Hematopoietic multipotent progenitor cell treated with erythropoietin and hydrocortisone succinate and interleukin-3 and kit ligand, for 6 days (in vitro differentiated cells): ENCODE results near the gene SMIM17.
A peak's percentile ranks its signal among the peaks of the same experiment; 100 is the strongest.

Experiments
- DNase-seq: peaks from one replicate; pipeline ENCODE4 v3.0.0-alpha.2; 2015

The SMIM17 gene

GRCh38 chr19:56642711-56643459 lies at the start of gene SMIM17:
SMIM17 (plus strand) TSS chr19:56643159; CDS start chr19:56645668, 2,509 bp downstream.
- no peak for DNase-seq

- no peak for DNase-seq
Measured at GRCh38 chr19:56594446-56594782, 48.5 kb upstream of the SMIM17 start.

DNA sequence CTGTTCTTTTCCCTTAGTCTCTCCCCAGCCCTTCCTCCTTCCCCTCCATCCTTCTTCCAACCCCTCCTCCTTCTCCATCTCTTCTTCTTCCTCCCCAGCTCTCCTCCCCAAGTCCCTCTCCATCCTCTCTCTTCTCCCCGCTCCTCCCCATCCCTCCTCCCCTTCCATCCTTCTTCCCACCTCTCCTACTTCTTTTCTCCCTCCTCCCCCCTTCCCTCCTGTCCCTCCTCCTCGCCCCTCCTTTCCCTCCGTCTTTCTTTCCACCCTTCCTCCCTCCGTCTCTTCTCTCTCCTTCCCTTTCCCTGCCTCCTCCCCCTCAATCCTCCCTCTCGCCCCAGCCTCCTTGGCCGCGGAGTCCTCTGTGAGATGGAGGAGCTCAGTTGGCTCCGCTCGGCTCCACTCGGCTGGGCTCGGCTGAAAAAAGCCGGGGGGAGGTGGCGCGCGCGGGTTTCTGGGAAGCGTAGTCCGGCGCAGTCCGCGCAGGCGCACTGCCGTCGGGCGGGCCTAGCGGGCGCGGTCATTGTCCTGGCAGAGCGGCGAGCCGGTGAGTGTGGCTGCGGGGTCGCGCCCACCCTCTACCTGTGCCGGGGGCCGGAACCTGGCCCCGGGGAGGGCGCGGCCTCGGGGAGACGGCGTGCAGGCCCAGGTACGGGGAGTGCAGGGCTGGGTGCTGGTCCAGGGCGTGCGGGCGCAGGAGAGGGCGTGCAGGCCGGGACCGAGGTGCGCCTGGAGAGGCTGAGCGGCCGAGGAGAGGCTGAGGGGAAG lies 48.0 kb upstream of the SMIM17 start, which contains the start of gene ZNF71:
Gene ZNF71, plus strand, starts transcription at position 520 of the 765 bp plus-strand sequence. CDS start 6,257 bp downstream, outside the sequence.
- DNase-seq: peak; percentile 91

GRCh38 chr19:56595548-56595899 lies 47.4 kb upstream of the SMIM17 start:
- DNase-seq: no peak

- DNase-seq: no peak
Measured at GRCh38 chr19:56596676-56597075, 46.3 kb upstream of the SMIM17 start.

- DNase-seq: no peak
Measured at GRCh38 chr19:56597696-56598095, 45.3 kb upstream of the SMIM17 start.

DNA sequence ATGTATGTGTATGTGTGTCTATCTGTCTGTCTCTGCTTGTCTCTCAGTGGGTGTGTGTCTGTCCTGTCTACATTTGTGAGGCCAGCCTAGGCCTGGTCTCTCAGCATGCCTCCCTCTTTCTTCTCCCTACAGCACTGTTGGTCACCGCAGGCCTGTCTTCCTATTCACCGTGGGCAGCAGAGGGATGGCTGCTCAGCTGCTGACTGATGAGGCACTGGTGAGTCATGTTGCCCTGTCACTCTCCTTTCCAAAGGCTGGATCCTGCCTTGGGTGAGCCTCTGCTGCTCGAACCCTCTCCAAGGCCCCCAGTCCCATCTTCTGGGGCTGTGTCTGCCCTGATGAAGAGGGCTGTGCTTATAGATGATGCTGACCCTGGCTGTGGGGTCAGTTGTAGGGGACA lies 41.6 kb upstream of the SMIM17 start:
- DNase-seq: no peak

DNA sequence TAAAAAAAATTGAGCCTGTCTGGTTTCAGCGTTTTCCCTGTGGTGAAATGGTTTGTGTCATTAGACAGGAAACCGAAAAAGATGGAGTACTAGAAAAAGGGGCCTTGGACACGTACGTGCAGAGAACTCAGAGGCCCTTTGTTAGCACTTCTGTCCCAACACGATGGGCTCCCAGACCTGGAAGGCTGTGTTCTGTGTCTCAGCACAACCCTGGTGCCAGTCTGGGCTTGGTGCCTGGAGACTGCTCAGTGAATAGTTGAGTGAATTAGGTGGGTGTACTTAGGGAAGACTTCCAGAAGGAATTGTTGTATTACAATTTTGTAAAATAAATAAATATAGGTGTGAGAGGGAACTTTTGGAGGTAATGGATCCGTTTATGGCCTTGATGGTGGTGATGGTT lies 39.1 kb upstream of the SMIM17 start:
- no peak for DNase-seq

GRCh38 chr19:56608274-56608964 lies 34.5 kb upstream of the SMIM17 start:
- no peak for DNase-seq

GRCh38 chr19:56611288-56611687 lies 31.7 kb upstream of the SMIM17 start:
- DNase-seq: no peak

GRCh38 chr19:56612737-56613136 lies 30.2 kb upstream of the SMIM17 start:
- no peak for DNase-seq

DNA sequence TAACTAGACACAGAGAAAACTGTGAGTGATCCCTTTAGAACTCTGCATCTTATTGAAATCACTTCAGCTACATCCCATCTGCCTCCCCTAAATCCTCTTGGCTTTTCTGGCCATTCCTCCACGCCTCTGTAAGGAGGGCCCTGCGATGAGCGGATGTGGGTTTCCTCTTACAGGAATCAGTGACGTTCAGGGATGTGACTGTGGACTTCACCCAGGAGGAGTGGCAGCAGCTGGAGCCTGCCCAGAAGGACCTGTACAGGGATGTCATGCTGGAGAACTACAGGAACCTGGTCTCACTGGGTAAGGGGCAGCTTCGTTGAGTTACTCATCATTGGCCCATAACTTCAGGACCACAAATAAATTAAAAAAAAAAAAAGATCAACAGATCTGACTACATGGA lies 29.3 kb upstream of the SMIM17 start:
- DNase-seq: no peak

GRCh38 chr19:56617531-56617930 lies 25.4 kb upstream of the SMIM17 start:
- DNase-seq: no peak

- no peak for DNase-seq
Measured at GRCh38 chr19:56619121-56619520, 23.8 kb upstream of the SMIM17 start.

DNA sequence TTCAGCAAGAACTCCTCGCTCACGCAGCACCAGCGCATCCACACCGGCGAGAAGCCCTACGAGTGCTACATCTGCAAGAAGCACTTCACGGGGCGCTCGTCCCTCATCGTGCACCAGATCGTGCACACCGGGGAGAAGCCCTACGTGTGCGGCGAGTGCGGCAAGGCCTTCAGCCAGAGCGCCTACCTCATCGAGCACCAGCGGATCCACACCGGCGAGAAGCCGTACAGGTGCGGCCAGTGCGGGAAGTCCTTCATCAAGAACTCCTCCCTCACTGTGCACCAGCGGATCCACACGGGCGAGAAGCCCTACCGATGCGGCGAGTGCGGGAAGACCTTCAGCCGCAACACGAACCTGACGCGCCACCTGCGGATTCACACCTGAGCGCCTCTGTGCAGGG lies 20.6 kb upstream of the SMIM17 start:
- DNase-seq: no peak

DNA sequence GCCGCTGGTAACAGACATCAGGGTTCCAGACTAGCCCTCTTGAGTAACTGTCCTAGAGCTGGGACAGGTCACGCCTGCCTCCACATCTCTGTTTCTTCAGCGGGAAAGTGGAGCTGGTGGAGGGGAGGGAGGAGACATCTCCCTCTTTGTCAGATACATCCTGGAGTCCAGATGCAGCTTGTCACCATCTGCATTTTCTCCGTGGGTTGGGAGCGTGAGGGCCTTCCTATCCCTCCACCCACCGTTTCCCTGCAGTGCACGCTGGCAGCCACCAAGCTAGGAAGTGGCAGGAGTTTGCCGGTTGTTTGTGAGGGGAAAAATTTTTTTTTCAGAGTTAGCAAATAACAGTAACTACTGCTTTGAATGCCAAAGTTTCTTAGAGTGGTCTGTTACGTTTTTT lies 20.0 kb upstream of the SMIM17 start:
- no peak for DNase-seq

GRCh38 chr19:56625708-56626107 lies 17.3 kb upstream of the SMIM17 start:
- DNase-seq: no peak

GRCh38 chr19:56633021-56633420 lies 9.9 kb upstream of the SMIM17 start:
- no peak for DNase-seq

DNA sequence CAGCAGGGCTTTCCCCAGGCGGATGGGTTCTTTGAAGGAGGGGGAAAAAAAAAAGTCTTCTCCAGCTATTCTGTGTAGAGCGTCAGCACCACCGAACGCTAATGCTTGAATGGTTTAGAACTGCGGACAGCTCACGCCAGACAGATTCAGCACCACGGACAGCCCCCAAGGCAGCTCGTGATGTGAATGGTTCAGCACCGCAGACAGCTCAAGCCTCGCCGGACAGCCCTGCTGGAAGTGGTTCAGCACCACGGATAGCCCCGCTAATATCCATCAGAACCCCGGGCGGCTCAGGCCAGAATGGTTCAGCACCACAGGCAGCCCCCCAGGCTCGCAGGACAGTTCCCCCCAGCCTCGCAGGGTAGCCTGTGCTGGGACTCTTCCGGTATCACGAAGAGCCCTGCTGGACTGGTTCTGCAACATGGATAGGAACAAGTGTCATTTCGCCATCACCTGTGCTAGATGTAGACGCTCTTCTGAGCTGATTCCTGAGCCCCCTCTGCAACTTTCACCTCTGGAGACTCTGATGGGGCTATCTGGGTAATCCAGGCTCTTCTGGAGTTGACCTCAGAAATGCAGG lies 4.9 kb upstream of the SMIM17 start:
- DNase-seq: peak; percentile 93

GRCh38 chr19:56639217-56639616 lies 3.7 kb upstream of the SMIM17 start:
- peak; percentile 74 for DNase-seq

GRCh38 chr19:56643460-56643955 lies 549 bp downstream of the SMIM17 start:
- no peak for DNase-seq

DNA sequence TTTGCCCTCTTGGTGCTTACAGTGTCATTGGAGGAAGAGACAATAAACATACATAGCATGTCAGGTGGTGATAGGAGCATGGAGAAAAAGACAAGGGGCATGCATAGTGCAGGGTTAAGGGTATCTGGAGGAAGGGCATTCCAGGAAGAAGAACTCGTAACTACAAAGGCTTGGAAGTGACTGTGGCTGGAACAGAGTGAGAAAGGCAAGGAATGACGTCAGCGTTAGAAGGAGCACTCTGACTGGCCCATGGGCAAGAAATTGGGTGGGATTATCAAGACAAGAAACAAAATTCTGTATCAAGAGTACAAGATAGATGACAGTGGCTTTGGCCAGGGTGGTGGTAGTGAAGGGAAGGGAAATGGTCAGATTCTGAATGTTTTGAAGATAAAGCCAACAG lies 11.2 kb downstream of the SMIM17 start:
- DNase-seq: no peak

GRCh38 chr19:56660381-56661107 lies 17.6 kb downstream of the SMIM17 start:
- DNase-seq: peak; percentile 47
